Effector memory CD4-positive, alpha-beta T cell (primary cell): Measurements from ENCODE around the gene NPPB.
A peak's percentile ranks its signal among the peaks of the same experiment; 100 is the strongest.

ENCODE experiments used
- DNase-seq, 3 donors: peaks; one replicate each; pipeline ENCODE4 v3.0.0-alpha.2; 2020
- H3K27ac ChIP-seq: 2 replicates; pipeline ENCODE4 v1.7.0; 2013; ENCODE audit warnings: mild to moderate bottlenecking, low read length, moderate library complexity; ENCODE audit not compliant: insufficient read depth, poor library complexity, severe bottlenecking
- H3K27me3 ChIP-seq: replicated peaks from 2 replicates; pipeline ENCODE4 v1.7.0; 2013; ENCODE audit warnings: mild to moderate bottlenecking, low read length; ENCODE audit not compliant: insufficient read depth, control insufficient read depth, poor library complexity, severe bottlenecking
- H3K36me3 ChIP-seq: 2 replicates; pipeline ENCODE4 v1.7.0; 2013; ENCODE audit warnings: mild to moderate bottlenecking, low read length, moderate library complexity; ENCODE audit not compliant: control insufficient read depth, insufficient read depth
- H3K4me1 ChIP-seq: 2 replicates; pipeline ENCODE4 v1.7.0; 2013; ENCODE audit warnings: low read length, mild to moderate bottlenecking; ENCODE audit not compliant: control insufficient read depth, insufficient read depth, poor library complexity, severe bottlenecking
- H3K4me3 ChIP-seq: 2 replicates; pipeline ENCODE4 v1.7.0; 2013; ENCODE audit warnings: low read length, low read depth, mild to moderate bottlenecking; ENCODE audit not compliant: insufficient read depth, poor library complexity, severe bottlenecking
- H3K9me3 ChIP-seq: 2 replicates; pipeline ENCODE4 v1.7.0; 2013; ENCODE audit warnings: mild to moderate bottlenecking, low read length, moderate library complexity; ENCODE audit not compliant: control insufficient read depth

NPPB gene

GRCh38 chr1:11858968-11859871 lies 475 bp upstream of the NPPB start:
- H3K4me1 ChIP-seq: no peaks in the 10 kb centered on the region
- H3K4me3 ChIP-seq: no peak overlapping the region
- H3K9me3 ChIP-seq: no peaks in the 10 kb centered on the region
- peaks cover 30% of the 10 kb centered on the region for H3K27me3 ChIP-seq
- DNase-seq: peak; percentile 12 to 34 (median 30)
- H3K36me3 ChIP-seq: no peaks in the 10 kb centered on the region
- no peak overlapping the region for H3K27ac ChIP-seq

GRCh38 chr1:11858158-11858557 lies 587 bp downstream of the NPPB start:
- no peaks in the 10 kb centered on the region for H3K9me3 ChIP-seq
- no peak overlapping the region for H3K27ac ChIP-seq
- H3K4me1 ChIP-seq: no peaks in the 10 kb centered on the region
- no peak overlapping the region for H3K4me3 ChIP-seq
- peaks cover 30% of the 10 kb centered on the region for H3K27me3 ChIP-seq
- H3K36me3 ChIP-seq: no peaks in the 10 kb centered on the region
- no peak for DNase-seq

- Histone ChIP-seq H3K27me3 (peaks cover 30% of the 10 kb centered on the region), H3K4me3 (no peak overlapping the region), H3K36me3 (no peaks in the 10 kb centered on the region), H3K27ac (no peak overlapping the region), H3K9me3 (no peaks in the 10 kb centered on the region), H3K4me1 (no peaks in the 10 kb centered on the region)
- DNase-seq: no peak
Observed at GRCh38 chr1:11857164-11857851, 1.4 kb downstream of the NPPB start.

GRCh38 chr1:11856698-11857097 lies 2.0 kb downstream of the NPPB start:
- peaks cover 30% of the 10 kb centered on the region for H3K27me3 ChIP-seq
- no peak overlapping the region for H3K27ac ChIP-seq
- no peaks in the 10 kb centered on the region for H3K9me3 ChIP-seq

GRCh38 chr1:11855430-11855829 lies 3.3 kb downstream of the NPPB start:
- no peak for DNase-seq
- no peak overlapping the region for H3K4me3 ChIP-seq
- no peak overlapping the region for H3K27ac ChIP-seq
- peaks cover 32% of the 10 kb centered on the region for H3K27me3 ChIP-seq
- H3K9me3 ChIP-seq: no peaks in the 10 kb centered on the region
- H3K4me1 ChIP-seq: no peaks in the 10 kb centered on the region
- H3K36me3 ChIP-seq: no peaks in the 10 kb centered on the region

More at GRCh38 chr1:11856698-11857097, 2.0 kb downstream of the NPPB start:
- no peak for DNase-seq
- Histone ChIP-seq H3K4me1 (no peaks in the 10 kb centered on the region), H3K36me3 (no peaks in the 10 kb centered on the region), H3K4me3 (no peak overlapping the region)

DNA sequence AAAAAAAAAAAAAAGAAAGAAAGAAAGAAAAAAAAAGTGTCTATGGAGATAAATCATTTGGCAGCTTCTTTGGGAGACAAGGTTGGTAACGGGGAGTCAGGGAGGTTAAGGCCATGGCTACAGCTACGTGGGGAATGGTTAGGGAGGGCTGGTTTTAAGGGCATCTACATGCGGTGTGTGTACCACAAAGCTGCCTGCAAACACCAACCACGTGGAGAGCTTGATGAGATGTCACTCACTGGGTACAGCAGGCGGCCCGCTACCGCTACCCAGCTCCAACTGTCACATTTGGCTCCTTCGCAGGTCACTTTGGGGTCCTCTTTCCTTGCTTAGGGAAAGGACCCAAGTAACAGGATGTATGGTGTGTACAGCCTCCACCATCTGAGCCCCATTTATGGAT lies 4.2 kb downstream of the NPPB start:
- Histone ChIP-seq H3K4me1 (no peaks in the 10 kb centered on the region), H3K36me3 (no peaks in the 10 kb centered on the region), H3K27me3 (peaks cover 24% of the 10 kb centered on the region), H3K4me3 (no peak overlapping the region), H3K9me3 (no peaks in the 10 kb centered on the region), H3K27ac (no peak overlapping the region)
- no peak for DNase-seq

- Histone ChIP-seq H3K27ac (no peak overlapping the region), H3K4me3 (no peak overlapping the region), H3K36me3 (no peaks in the 10 kb centered on the region), H3K9me3 (no peaks in the 10 kb centered on the region), H3K4me1 (no peaks in the 10 kb centered on the region), H3K27me3 (peaks cover 5% of the 10 kb centered on the region)
- no peak for DNase-seq
Observed at GRCh38 chr1:11851180-11851579, 7.6 kb downstream of the NPPB start.

DNA sequence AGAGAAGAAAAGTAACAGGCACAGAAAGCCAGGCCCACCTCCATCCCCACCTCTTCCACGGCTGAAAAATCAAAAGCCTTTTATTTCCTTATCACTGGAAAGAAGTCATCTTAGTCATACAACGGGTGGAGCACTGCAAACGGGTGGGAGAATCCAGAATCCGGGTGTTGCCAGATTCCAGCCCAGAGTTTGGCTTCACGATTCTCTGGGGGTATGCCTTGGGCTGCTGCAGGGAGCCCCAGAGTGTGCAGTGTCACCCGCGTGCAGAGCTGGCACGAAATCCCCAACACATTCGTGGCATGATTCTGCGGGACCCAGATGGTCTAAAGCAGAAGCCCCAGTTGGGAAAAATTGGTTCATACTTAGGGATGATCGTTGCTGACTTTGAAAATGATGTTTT lies 8.6 kb downstream of the NPPB start:
- no peaks in the 10 kb centered on the region for H3K36me3 ChIP-seq

GRCh38 chr1:11848373-11848700 lies 10.4 kb downstream of the NPPB start:
- no peak for DNase-seq
- Histone ChIP-seq H3K27ac (no peak overlapping the region), H3K4me3 (no peak overlapping the region), H3K27me3 (peaks cover 5% of the 10 kb centered on the region), H3K4me1 (no peaks in the 10 kb centered on the region), H3K36me3 (no peaks in the 10 kb centered on the region), H3K9me3 (no peaks in the 10 kb centered on the region)

More for the DNA sequence above, 8.6 kb downstream of the NPPB start:
- no peak for DNase-seq
- Histone ChIP-seq H3K4me3 (no peak overlapping the region), H3K4me1 (no peaks in the 10 kb centered on the region), H3K9me3 (no peaks in the 10 kb centered on the region), H3K27me3 (peaks cover 5% of the 10 kb centered on the region), H3K27ac (no peak overlapping the region)

- no peaks in the 10 kb centered on the region for H3K9me3 ChIP-seq
- H3K27ac ChIP-seq: no peak within 1 kb of the TSS
- peaks cover 5% of the 10 kb centered on the region for H3K27me3 ChIP-seq
- H3K4me3 ChIP-seq: no peak within 1 kb of the TSS
- DNase-seq: no peak
- H3K4me1 ChIP-seq: no peaks in the 10 kb centered on the region
- no peaks in the 10 kb centered on the region for H3K36me3 ChIP-seq
Observed at GRCh38 chr1:11847667-11848372, 10.9 kb downstream of the NPPB start, which contains the start of gene NPPA. TSS of gene NPPA (minus strand) at chr1:11847783. CDS start at chr1:11847684, 99 bp downstream.
